Measurements from ENCODE around the gene L3MBTL2. TPM values are rescaled to one million over a fixed set of nuclear protein-coding genes. Genes with fewer than 3 reads are reported as not detected.

Gene L3MBTL2
- total RNA-seq, 1 experiment from 2014 or later: 31.9 TPM

- Histone ChIP-seq H3K4me1 (ENCODE audit: insufficient read depth, low read length, poor library complexity, severe bottlenecking) (peaks cover 22% of the 10 kb centered on the region), H3K27ac (ENCODE audit: low read depth, low read length, poor library complexity, severe bottlenecking) (peak overlapping the region; percentile 99), H3K27me3 (replicated peaks; ENCODE audit: insufficient read depth, low read depth, low read length, poor library complexity) (no peaks in the 10 kb centered on the region), H3K4me3 (ENCODE audit: low read depth, low read length, poor library complexity, severe bottlenecking) (peak overlapping the region; percentile 33), H3K9me3 (ENCODE audit: low read depth, low read length, poor library complexity, severe bottlenecking) (peaks cover 12% of the 10 kb centered on the region), H3K36me3 (ENCODE audit: insufficient read depth, low read length, poor library complexity, severe bottlenecking) (peaks cover 44% of the 10 kb centered on the region)
- ChIA-PET POLR2A (ENCODE audit: low non-redundant PET) (interaction anchor here (0.6 kb wide), 1 partner anchor 86 kb away, joined by 3 read pairs; no protein-coding TSS in a partner anchor), CTCF (no interaction called here)
- intact Hi-C loops (cut with micrococcal nuclease; ENCODE audit: unreplicated experiment): no loop called here
- TF ChIP-seq CTCF (conservative IDR thresholded peaks at IDR 0.05; ENCODE audit: low read depth, low read length): no peak
- TF ChIP-seq EZH2 (IDR thresholded peaks at IDR 0.05; ENCODE audit: borderline replicate concordance, low read depth, low read length, poor library complexity, severe bottlenecking): no peak
- BruUV-seq (replicated peaks): no TSS peak
- no peak for DNase-seq (ENCODE audit: low spot score)
Measured at GRCh38 chr22:41215926-41216325, 10.8 kb downstream of the L3MBTL2 start.

- intact Hi-C loops (cut with micrococcal nuclease; ENCODE audit: unreplicated experiment): no loop called here
- Histone ChIP-seq H3K4me1 (ENCODE audit: insufficient read depth, low read length, poor library complexity, severe bottlenecking) (peaks cover 22% of the 10 kb centered on the region), H3K36me3 (ENCODE audit: insufficient read depth, low read length, poor library complexity, severe bottlenecking) (peaks cover 46% of the 10 kb centered on the region), H3K27me3 (replicated peaks; ENCODE audit: insufficient read depth, low read depth, low read length, poor library complexity) (no peaks in the 10 kb centered on the region), H3K4me3 (ENCODE audit: low read depth, low read length, poor library complexity, severe bottlenecking) (peak overlapping the region; percentile 33), H3K9me3 (ENCODE audit: low read depth, low read length, poor library complexity, severe bottlenecking) (peaks cover 12% of the 10 kb centered on the region), H3K27ac (ENCODE audit: low read depth, low read length, poor library complexity, severe bottlenecking) (peak overlapping the region; percentile 99)
- TF ChIP-seq EZH2 (IDR thresholded peaks at IDR 0.05; ENCODE audit: borderline replicate concordance, low read depth, low read length, poor library complexity, severe bottlenecking) (no peak), CTCF (conservative IDR thresholded peaks at IDR 0.05; ENCODE audit: low read depth, low read length) (no peak)
- BruUV-seq (replicated peaks): no TSS peak
- DNase-seq (ENCODE audit: low spot score): no peak
- ChIA-PET POLR2A (ENCODE audit: low non-redundant PET) (interaction anchor here (0.6 to 0.7 kb wide), 2 partner anchors 1550 to 1553 kb away, joined by 3 read pairs; no protein-coding TSS in a partner anchor), CTCF (no interaction called here)
Measured at GRCh38 chr22:41216984-41217383, 11.9 kb downstream of the L3MBTL2 start.

DNA sequence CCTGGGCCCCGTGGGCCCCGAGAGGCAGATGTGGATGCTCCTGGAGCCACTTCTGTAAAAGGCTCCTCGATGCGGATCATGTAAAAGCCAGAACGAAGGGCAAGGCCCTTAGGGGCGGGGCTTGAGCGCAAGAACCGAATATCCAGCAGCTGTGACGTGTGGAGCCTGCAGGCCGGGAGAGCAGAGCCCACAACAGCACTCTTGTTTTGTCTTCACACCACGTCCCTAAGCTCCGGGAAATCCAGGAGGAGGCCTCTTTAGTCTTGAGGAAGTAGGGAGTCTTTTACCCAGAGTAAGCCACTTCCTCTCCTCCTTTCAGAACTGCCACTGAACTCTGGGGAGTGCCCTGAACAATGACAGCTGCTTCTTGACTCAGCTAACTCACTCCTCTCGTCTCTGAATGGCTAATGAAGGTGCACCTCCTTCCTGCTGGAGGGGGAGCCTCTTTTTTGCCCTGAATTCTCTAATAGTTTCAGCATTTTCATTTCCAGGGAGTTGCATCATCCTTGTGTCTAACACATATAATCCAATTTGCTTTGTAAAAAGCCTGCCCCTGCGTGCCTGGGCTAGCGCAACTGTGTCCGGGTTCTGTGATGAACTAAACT, 12.5 kb downstream of the L3MBTL2 start:
- H3K36me3 ChIP-seq (ENCODE audit: insufficient read depth, low read length, poor library complexity, severe bottlenecking): peaks cover 49% of the 10 kb centered on the region
- H3K4me1 ChIP-seq (ENCODE audit: insufficient read depth, low read length, poor library complexity, severe bottlenecking): peaks cover 22% of the 10 kb centered on the region
- POLR2A ChIA-PET (ENCODE audit: low non-redundant PET): interaction anchor here (0.6 to 0.7 kb wide), 3 partner anchors 84 to 1552 kb away, joined by 3 to 4 read pairs (median 3); partner anchors contain the start of gene ZC3H7B
- intact Hi-C loops (cut with micrococcal nuclease; ENCODE audit: unreplicated experiment): no loop called here
- H3K9me3 ChIP-seq (ENCODE audit: low read depth, low read length, poor library complexity, severe bottlenecking): peaks cover 12% of the 10 kb centered on the region
- peak; percentile 95 for DNase-seq (ENCODE audit: low spot score)
- no peak for TF ChIP-seq EZH2 (IDR thresholded peaks at IDR 0.05; ENCODE audit: borderline replicate concordance, low read depth, low read length, poor library complexity, severe bottlenecking)
- no peak for TF ChIP-seq CTCF (conservative IDR thresholded peaks at IDR 0.05; ENCODE audit: low read depth, low read length)
- H3K4me3 ChIP-seq (ENCODE audit: low read depth, low read length, poor library complexity, severe bottlenecking): peak overlapping the region; percentile 33
- peak overlapping the region; percentile 99 for H3K27ac ChIP-seq (ENCODE audit: low read depth, low read length, poor library complexity, severe bottlenecking)
- no peaks in the 10 kb centered on the region for H3K27me3 ChIP-seq (replicated peaks; ENCODE audit: insufficient read depth, low read depth, low read length, poor library complexity)
- BruUV-seq (replicated peaks): no TSS peak
- CTCF ChIA-PET: interaction anchor here (0.6 kb wide), 2 partner anchors 13 to 330 kb away, joined by 3 read pairs; no protein-coding TSS in a partner anchor

All from A673 (cell line).